HEK293 (cell line): ENCODE results near the gene C1QTNF1.

Experiments
- CTCF ChIA-PET: fragments of 350-600 bp; formaldehyde crosslinking; extraction: SDS; loops from one replicate; lab custom pipeline; 2021; ENCODE audit warnings: antibody characterized with exemption; lab: Yijun Ruan, JAX
- POLR2A ChIA-PET: fragments of 300-600 bp; formaldehyde crosslinking; extraction: SDS; loops from one replicate; lab custom pipeline; 2020; ENCODE audit warnings: antibody characterized with exemption, inconsistent platforms; lab: Yijun Ruan, JAX
- H3K27ac ChIP-seq: fragments of 200-500 bp; sonication (Bioruptor generic); 2 replicates; pipeline ENCODE4 v1.5.1; 2014; ENCODE audit warnings: low read depth, low read length, control low read depth, inconsistent platforms; ENCODE audit errors: extremely low read depth
- H3K36me3 ChIP-seq, 2 experiments: fragments of 200-500 bp in 1 of 2; sonication (Bioruptor generic) in 1 of 2; 1 replicate in 1 of 2; 2 replicates in 1 of 2; pipeline ENCODE4 v1.5.1; 2014 to 2017; ENCODE audit warnings: inconsistent platforms in 2 of 2, low read length in 2 of 2; ENCODE audit not compliant: control insufficient read depth in 2 of 2, insufficient read depth in 1 of 2
- H3K4me1 ChIP-seq: fragments of 200-500 bp; sonication (Bioruptor generic); 2 replicates; pipeline ENCODE4 v1.5.1; 2014; ENCODE audit warnings: mild to moderate bottlenecking, low read length, inconsistent platforms; ENCODE audit not compliant: control insufficient read depth, insufficient read depth
- H3K4me3 ChIP-seq: 2 replicates; pipeline ENCODE4 v1.5.1; 2011; ENCODE audit warnings: low read depth, mild to moderate bottlenecking, control low read depth, low read length, moderate library complexity
- H3K9me3 ChIP-seq: fragments of 200-500 bp; sonication (Bioruptor generic); 2 replicates; pipeline ENCODE4 v1.5.1; 2014; ENCODE audit warnings: low read depth, low read length, inconsistent platforms; ENCODE audit not compliant: control insufficient read depth, insufficient read depth
- GLIS1 ChIP-seq: fragments of 450-650 bp; formaldehyde crosslinking; IDR thresholded peaks from 2 replicates; pipeline ENCODE4 v1.5.1; 2016; ENCODE audit warnings: missing biosample characterization, missing genetic modification characterization
- KLF1 ChIP-seq: fragments of 450-650 bp; formaldehyde crosslinking; IDR thresholded peaks from 2 replicates; pipeline ENCODE4 v1.5.1; 2016; ENCODE audit warnings: missing biosample characterization, missing genetic modification characterization
- OSR2 ChIP-seq: fragments of 450-650 bp; formaldehyde crosslinking; IDR thresholded peaks from 2 replicates; pipeline ENCODE4 v1.5.1; 2016; ENCODE audit warnings: missing biosample characterization, missing genetic modification characterization
- PRDM1 ChIP-seq: fragments of 450-650 bp; formaldehyde crosslinking; IDR thresholded peaks from 2 replicates; pipeline ENCODE4; 2016; ENCODE audit warnings: missing biosample characterization, missing genetic modification characterization
- PRDM6 ChIP-seq: fragments of 450-650 bp; formaldehyde crosslinking; IDR thresholded peaks from 2 replicates; pipeline ENCODE4 v1.5.1; 2017; ENCODE audit warnings: missing biosample characterization, missing genetic modification characterization
- SETDB1 ChIP-seq: IDR thresholded peaks from one replicate; pipeline ENCODE4 v1.6.1; 2017; ENCODE audit warnings: mild to moderate bottlenecking, low read length, moderate library complexity, mixed read lengths; ENCODE audit not compliant: insufficient read length
- TRIM28 ChIP-seq: IDR thresholded peaks from 2 replicates; pipeline ENCODE4 v1.6.1; 2011; ENCODE audit warnings: low read length, control low read depth, borderline replicate concordance
- ZBTB10 ChIP-seq: fragments of 450-650 bp; formaldehyde crosslinking; IDR thresholded peaks from 2 replicates; pipeline ENCODE4 v1.5.1; 2016; ENCODE audit warnings: missing biosample characterization, missing genetic modification characterization
- ZBTB6 ChIP-seq: fragments of 450-650 bp; formaldehyde crosslinking; IDR thresholded peaks from 2 replicates; pipeline ENCODE4 v1.5.1; 2017; ENCODE audit warnings: missing biosample characterization, missing genetic modification characterization
- ZNF280C ChIP-seq: fragments of 450-650 bp; formaldehyde crosslinking; IDR thresholded peaks from 2 replicates; pipeline ENCODE4 v1.5.1; 2016; ENCODE audit warnings: missing biosample characterization, missing genetic modification characterization
- ZNF280D ChIP-seq: fragments of 450-650 bp; formaldehyde crosslinking; IDR thresholded peaks from 2 replicates; pipeline ENCODE4 v1.5.1; 2016; ENCODE audit warnings: missing biosample characterization, missing genetic modification characterization
- ZNF549 ChIP-seq: fragments of 450-650 bp; IDR thresholded peaks from 2 replicates; pipeline ENCODE4 v1.5.1; 2018; ENCODE audit warnings: missing biosample characterization, missing genetic modification characterization, mild to moderate bottlenecking, inconsistent platforms, moderate library complexity
- ZNF585B ChIP-seq: fragments of 450-650 bp; formaldehyde crosslinking; IDR thresholded peaks from 2 replicates; pipeline ENCODE4 v1.5.1; 2016; ENCODE audit warnings: missing biosample characterization, missing genetic modification characterization
- ZNF624 ChIP-seq: fragments of 450-650 bp; formaldehyde crosslinking; IDR thresholded peaks from 2 replicates; pipeline ENCODE4 v1.5.1; 2017; ENCODE audit warnings: missing biosample characterization, missing genetic modification characterization
- ZNF626 ChIP-seq: fragments of 450-650 bp; sonication (Bioruptor Pico); formaldehyde crosslinking; IDR thresholded peaks from 2 replicates; pipeline ENCODE4 v1.5.1; 2018; ENCODE audit warnings: missing biosample characterization, missing genetic modification characterization, inconsistent platforms

The C1QTNF1 gene

GRCh38 chr17:79014158-79014758 lies 9.7 kb upstream of the C1QTNF1 start:
- POLR2A ChIA-PET, result no interaction called here
- H3K9me3 ChIP-seq, result no peaks in the 10 kb centered on the region
- CTCF ChIA-PET, result interaction anchor here (0.6 to 11.1 kb wide), 6 partner anchors 12 to 379 kb away, joined by 3 to 122 read pairs (median 5); no protein-coding TSS in a partner anchor
- TF ChIP-seq ZNF626 (tag by site-specific recombination) (0 out of 2 replicates have a peak, but pooled peaks have one; percentile 45), TRIM28 (peak; percentile 99), ZNF280D (tag by site-specific recombination) (0 out of 2 replicates have a peak, but pooled peaks have one; percentile 29), PRDM1 (0 out of 2 replicates have a peak, but pooled peaks have one; percentile 7), GLIS1 (tag by site-specific recombination) (no peak), SETDB1 (peak; percentile 100)
- TF ChIP-seq, all 188 proteins: peak for 5
- Histone ChIP-seq H3K4me3 (no peak overlapping the region), H3K4me1 (peaks cover 4% of the 10 kb centered on the region), H3K27ac (no peak overlapping the region), H3K36me3 (no peaks in the 10 kb centered on the region)

GRCh38 chr17:79017546-79018369 lies 6.2 kb upstream of the C1QTNF1 start:
- no peaks in the 10 kb centered on the region for H3K9me3 ChIP-seq
- H3K4me3 ChIP-seq, result no peak overlapping the region
- ChIA-PET CTCF (interaction anchor here (0.6 to 11.1 kb wide), 8 partner anchors 21 to 375 kb away, joined by 3 to 122 read pairs (median 4); no protein-coding TSS in a partner anchor), POLR2A (interaction anchor here (1.3 kb wide), 1 partner anchor 9 kb away, joined by 4 read pairs; no protein-coding TSS in a partner anchor)
- H3K27ac ChIP-seq, result no peak overlapping the region
- peaks cover 15% of the 10 kb centered on the region for H3K4me1 ChIP-seq
- no peak for TF ChIP-seq ZNF549
- no peak for TF ChIP-seq OSR2 (tag by site-specific recombination)
- H3K36me3 ChIP-seq, result no peaks in the 10 kb centered on the region

GRCh38 chr17:79018370-79018695 lies 5.6 kb upstream of the C1QTNF1 start:
- ChIA-PET CTCF (interaction anchor here (0.6 to 11.1 kb wide), 12 partner anchors 21 to 379 kb away, joined by 3 to 122 read pairs (median 3); no protein-coding TSS in a partner anchor), POLR2A (no interaction called here)
- H3K36me3 ChIP-seq, result no peaks in the 10 kb centered on the region
- H3K4me1 ChIP-seq, result peaks cover 15% of the 10 kb centered on the region
- no peaks in the 10 kb centered on the region for H3K9me3 ChIP-seq
- no peak overlapping the region for H3K27ac ChIP-seq
- no peak overlapping the region for H3K4me3 ChIP-seq
- no peak for TF ChIP-seq ZNF280C (tag by site-specific recombination)
- TF ChIP-seq PRDM6 (tag by site-specific recombination), result no peak
- no peak for TF ChIP-seq ZBTB10 (tag by site-specific recombination)
- TF ChIP-seq KLF1 (tag by site-specific recombination), result no peak
- no peak for TF ChIP-seq ZNF624 (tag by site-specific recombination)
- no peak for TF ChIP-seq ZNF626 (tag by site-specific recombination)
- TF ChIP-seq ZBTB6 (tag by site-specific recombination), result no peak
- TF ChIP-seq ZNF585B, result no peak
